ENCODE measurements around the gene KCTD17.

The KCTD17 gene

GRCh38 chr22:37043209-37043827, 8.2 kb upstream of the KCTD17 start:
- Histone ChIP-seq H2BK120ac (ENCODE audit: low read depth, low read length) (no peak overlapping the region), H3K27ac (ENCODE audit: low read depth, low read length) (no peak overlapping the region)
- WGBS (ENCODE audit: extremely low coverage, insufficient coverage, low lambda C conversion rate) = no CpG with 5 or more reads among the region's 7 CpGs

GRCh38 chr22:37043828-37044538, 7.6 kb upstream of the KCTD17 start:
- no peaks in the 10 kb centered on the region for H3K79me1 ChIP-seq (ENCODE audit: low read length)
- no peaks in the 10 kb centered on the region for H3K4me1 ChIP-seq (ENCODE audit: control insufficient read depth, low read depth, low read length)
- WGBS (ENCODE audit: extremely low coverage, insufficient coverage, low lambda C conversion rate) = no CpG with 5 or more reads among the region's 17 CpGs
- H3K56ac ChIP-seq (ENCODE audit: low read length) = no peak overlapping the region
- H4K8ac ChIP-seq (ENCODE audit: low read depth, low read length) = no peak overlapping the region
- no peak overlapping the region for H3K23ac ChIP-seq (ENCODE audit: low read length)
- no peak overlapping the region for H3K4me2 ChIP-seq (ENCODE audit: low read length)
- peak; percentile 52 for DNase-seq
- no peak overlapping the region for H3K18ac ChIP-seq (ENCODE audit: low read length)
- H4K5ac ChIP-seq (ENCODE audit: low read length) = no peak overlapping the region
- H3K27ac ChIP-seq (ENCODE audit: low read depth, low read length) = no peak overlapping the region
- H2BK15ac ChIP-seq (replicated peaks; ENCODE audit: low read depth) = no peak overlapping the region
- no peaks in the 10 kb centered on the region for H3K36me3 ChIP-seq (ENCODE audit: control insufficient read depth, insufficient read depth, low read length)
- H3K9ac ChIP-seq (ENCODE audit: low read length) = no peak overlapping the region
- H3K4me3 ChIP-seq (ENCODE audit: low read length) = no peak overlapping the region
- no peak overlapping the region for H3K4ac ChIP-seq (ENCODE audit: low read depth, low read length)
- no peak overlapping the region for H2AK5ac ChIP-seq (ENCODE audit: low read length)
- no peaks in the 10 kb centered on the region for H3K27me3 ChIP-seq (ENCODE audit: insufficient read depth, low read length, poor library complexity)
- no peaks in the 10 kb centered on the region for H3K79me2 ChIP-seq (ENCODE audit: control insufficient read depth, insufficient read depth, low read length)
- H2BK5ac ChIP-seq (ENCODE audit: low read length) = no peak overlapping the region
- no peak overlapping the region for H2BK120ac ChIP-seq (ENCODE audit: low read depth, low read length)

More at GRCh38 chr22:37043209-37043827, 8.2 kb upstream of the KCTD17 start:
- H3K4me3 ChIP-seq (ENCODE audit: low read length) = no peak overlapping the region
- H3K9ac ChIP-seq (ENCODE audit: low read length) = no peak overlapping the region
- no peaks in the 10 kb centered on the region for H3K79me2 ChIP-seq (ENCODE audit: control insufficient read depth, insufficient read depth, low read length)
- H2BK15ac ChIP-seq (replicated peaks; ENCODE audit: low read depth) = no peak overlapping the region
- H4K5ac ChIP-seq (ENCODE audit: low read length) = no peak overlapping the region
- no peak overlapping the region for H3K4ac ChIP-seq (ENCODE audit: low read depth, low read length)
- H3K56ac ChIP-seq (ENCODE audit: low read length) = no peak overlapping the region
- H3K18ac ChIP-seq (ENCODE audit: low read length) = no peak overlapping the region
- H3K23ac ChIP-seq (ENCODE audit: low read length) = no peak overlapping the region
- H3K79me1 ChIP-seq (ENCODE audit: low read length) = no peaks in the 10 kb centered on the region
- no peak overlapping the region for H2AK5ac ChIP-seq (ENCODE audit: low read length)
- no peaks in the 10 kb centered on the region for H3K27me3 ChIP-seq (ENCODE audit: insufficient read depth, low read length, poor library complexity)
- no peaks in the 10 kb centered on the region for H3K36me3 ChIP-seq (ENCODE audit: control insufficient read depth, insufficient read depth, low read length)
- no peak overlapping the region for H3K4me2 ChIP-seq (ENCODE audit: low read length)
- no peak overlapping the region for H2BK5ac ChIP-seq (ENCODE audit: low read length)
- no peaks in the 10 kb centered on the region for H3K4me1 ChIP-seq (ENCODE audit: control insufficient read depth, low read depth, low read length)
- H4K8ac ChIP-seq (ENCODE audit: low read depth, low read length) = no peak overlapping the region
- DNase-seq = no peak

GRCh38 chr22:37044634-37045625, 6.6 kb upstream of the KCTD17 start:
- Histone ChIP-seq H2BK5ac (ENCODE audit: low read length) (no peak overlapping the region), H3K4me1 (ENCODE audit: control insufficient read depth, low read depth, low read length) (no peaks in the 10 kb centered on the region), H3K79me2 (ENCODE audit: control insufficient read depth, insufficient read depth, low read length) (no peaks in the 10 kb centered on the region), H2BK120ac (ENCODE audit: low read depth, low read length) (no peak overlapping the region), H2BK15ac (replicated peaks; ENCODE audit: low read depth) (no peak overlapping the region), H3K79me1 (ENCODE audit: low read length) (no peaks in the 10 kb centered on the region), H3K27ac (ENCODE audit: low read depth, low read length) (no peak overlapping the region), H3K36me3 (ENCODE audit: control insufficient read depth, insufficient read depth, low read length) (no peaks in the 10 kb centered on the region), H3K4me3 (ENCODE audit: low read length) (no peak overlapping the region), H3K4me2 (ENCODE audit: low read length) (no peak overlapping the region), H3K18ac (ENCODE audit: low read length) (no peak overlapping the region), H4K8ac (ENCODE audit: low read depth, low read length) (no peak overlapping the region), H3K9ac (ENCODE audit: low read length) (no peak overlapping the region), H4K5ac (ENCODE audit: low read length) (no peak overlapping the region), H2AK5ac (ENCODE audit: low read length) (no peak overlapping the region), H3K56ac (ENCODE audit: low read length) (no peak overlapping the region), H3K4ac (ENCODE audit: low read depth, low read length) (no peak overlapping the region), H3K27me3 (ENCODE audit: insufficient read depth, low read length, poor library complexity) (no peaks in the 10 kb centered on the region), H3K23ac (ENCODE audit: low read length) (no peak overlapping the region)
- DNase-seq = no peak
- WGBS (ENCODE audit: extremely low coverage, insufficient coverage, low lambda C conversion rate) = no CpG with 5 or more reads among the region's 9 CpGs

- Histone ChIP-seq H3K27me3 (ENCODE audit: insufficient read depth, low read length, poor library complexity) (no peaks in the 10 kb centered on the region), H4K5ac (ENCODE audit: low read length) (no peak overlapping the region), H2AK5ac (ENCODE audit: low read length) (no peak overlapping the region), H4K8ac (ENCODE audit: low read depth, low read length) (no peak overlapping the region), H2BK15ac (replicated peaks; ENCODE audit: low read depth) (no peak overlapping the region), H3K4me2 (ENCODE audit: low read length) (no peak overlapping the region), H3K27ac (ENCODE audit: low read depth, low read length) (no peak overlapping the region), H3K4me3 (ENCODE audit: low read length) (no peak overlapping the region), H3K79me2 (ENCODE audit: control insufficient read depth, insufficient read depth, low read length) (no peaks in the 10 kb centered on the region), H2BK120ac (ENCODE audit: low read depth, low read length) (no peak overlapping the region), H3K9ac (ENCODE audit: low read length) (no peak overlapping the region), H3K36me3 (ENCODE audit: control insufficient read depth, insufficient read depth, low read length) (no peaks in the 10 kb centered on the region), H3K4ac (ENCODE audit: low read depth, low read length) (no peak overlapping the region), H2BK5ac (ENCODE audit: low read length) (no peak overlapping the region), H3K4me1 (ENCODE audit: control insufficient read depth, low read depth, low read length) (no peaks in the 10 kb centered on the region), H3K18ac (ENCODE audit: low read length) (no peak overlapping the region), H3K79me1 (ENCODE audit: low read length) (no peaks in the 10 kb centered on the region), H3K56ac (ENCODE audit: low read length) (no peak overlapping the region), H3K23ac (ENCODE audit: low read length) (no peak overlapping the region)
- DNase-seq = peak; percentile 54
- WGBS (ENCODE audit: extremely low coverage, insufficient coverage, low lambda C conversion rate) = no CpG with 5 or more reads among the region's 4 CpGs
Measured at GRCh38 chr22:37045958-37046357, 5.6 kb upstream of the KCTD17 start.

- no peak for DNase-seq
Measured at GRCh38 chr22:37046589-37046988, 5.0 kb upstream of the KCTD17 start.

More at GRCh38 chr22:37046589-37046988, 5.0 kb upstream of the KCTD17 start:
- no peak overlapping the region for H2BK5ac ChIP-seq (ENCODE audit: low read length)
- H3K27me3 ChIP-seq (ENCODE audit: insufficient read depth, low read length, poor library complexity) = no peaks in the 10 kb centered on the region
- H3K4ac ChIP-seq (ENCODE audit: low read depth, low read length) = no peak overlapping the region
- H3K9ac ChIP-seq (ENCODE audit: low read length) = no peak overlapping the region
- H4K8ac ChIP-seq (ENCODE audit: low read depth, low read length) = no peak overlapping the region
- H3K4me2 ChIP-seq (ENCODE audit: low read length) = no peak overlapping the region
- H3K23ac ChIP-seq (ENCODE audit: low read length) = no peak overlapping the region
- no peak overlapping the region for H3K4me3 ChIP-seq (ENCODE audit: low read length)
- H2BK120ac ChIP-seq (ENCODE audit: low read depth, low read length) = no peak overlapping the region
- no peaks in the 10 kb centered on the region for H3K4me1 ChIP-seq (ENCODE audit: control insufficient read depth, low read depth, low read length)
- no peak overlapping the region for H3K18ac ChIP-seq (ENCODE audit: low read length)
- no CpG with 5 or more reads among the region's 6 CpGs for WGBS (ENCODE audit: extremely low coverage, insufficient coverage, low lambda C conversion rate)
- no peaks in the 10 kb centered on the region for H3K79me2 ChIP-seq (ENCODE audit: control insufficient read depth, insufficient read depth, low read length)
- H3K56ac ChIP-seq (ENCODE audit: low read length) = no peak overlapping the region
- no peak overlapping the region for H3K27ac ChIP-seq (ENCODE audit: low read depth, low read length)
- H3K36me3 ChIP-seq (ENCODE audit: control insufficient read depth, insufficient read depth, low read length) = no peaks in the 10 kb centered on the region
- no peaks in the 10 kb centered on the region for H3K79me1 ChIP-seq (ENCODE audit: low read length)
- no peak overlapping the region for H2AK5ac ChIP-seq (ENCODE audit: low read length)
- no peak overlapping the region for H4K5ac ChIP-seq (ENCODE audit: low read length)
- no peak overlapping the region for H2BK15ac ChIP-seq (replicated peaks; ENCODE audit: low read depth)

Measured in mesendoderm (in vitro differentiated cells).